SU-DHL-6 (cell line): ENCODE measurements around the gene CRY2.

Experiments used
- EZH2phosphoT487 ChIP-seq: fragments of 200-600 bp; sonication (generic), shearing (Covaris generic); conservative IDR thresholded peaks from 2 replicates; pipeline ENCODE4 v1.6.1; 2018; ENCODE audit warnings: mild to moderate bottlenecking, antibody characterized with exemption, low read length, moderate library complexity, mixed read lengths
- TF ChIP-seq, protein P1 (sequence below): fragments of 200-600 bp; sonication (generic); IDR thresholded peaks from one replicate; pipeline ENCODE4 v1.5.1; 2017; ENCODE audit warnings: antibody characterized with exemption, mild to moderate bottlenecking, low read length, moderate library complexity; ENCODE audit not compliant: insufficient read depth, poor library complexity, severe bottlenecking

DNA sequence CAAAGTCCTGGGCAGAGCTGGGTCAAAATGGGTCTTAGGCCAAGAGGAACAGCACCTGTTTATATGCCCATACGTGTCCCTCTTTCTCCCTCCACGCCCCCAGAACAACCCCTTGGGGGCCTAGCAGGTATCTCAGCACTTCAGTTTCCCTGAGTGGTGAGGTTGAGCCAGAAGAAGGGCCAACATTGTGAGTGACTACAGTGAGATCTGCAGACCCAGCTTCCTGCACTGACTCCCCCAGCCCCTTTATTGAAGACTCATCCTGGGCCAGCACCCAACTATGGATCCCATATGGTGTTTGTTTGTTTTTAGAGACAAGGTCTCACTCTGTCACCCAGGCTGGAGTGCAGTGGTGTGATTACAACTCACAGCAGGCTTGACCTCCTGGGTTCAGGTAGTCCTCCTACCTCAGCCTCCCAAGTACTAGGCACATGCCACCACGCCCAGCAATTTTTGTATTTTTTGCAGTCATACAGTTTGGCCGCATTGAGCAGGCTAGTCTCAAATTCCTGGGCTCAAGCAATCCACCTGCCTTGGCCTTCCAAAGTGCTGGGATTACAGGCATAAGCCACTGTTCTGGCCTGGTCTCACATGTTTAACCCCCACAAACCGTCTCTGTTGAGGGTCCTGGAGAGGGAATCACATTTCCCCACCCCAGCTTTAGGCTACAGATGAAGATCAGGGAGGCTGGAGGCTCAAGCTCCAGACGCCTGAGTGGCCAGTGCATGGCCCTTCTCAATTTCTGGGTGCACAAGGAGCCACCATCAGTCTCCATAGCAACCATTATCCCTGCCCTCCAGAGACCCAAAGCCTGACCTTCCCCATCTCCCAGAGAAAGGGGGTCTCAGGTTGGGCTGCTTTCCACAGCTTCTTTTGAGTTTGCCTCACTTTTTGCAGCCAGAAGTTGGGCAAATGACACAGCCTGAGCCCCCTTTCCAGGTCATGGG, 73.5 kb downstream of the CRY2 start:
- TF ChIP-seq, protein P1, sequence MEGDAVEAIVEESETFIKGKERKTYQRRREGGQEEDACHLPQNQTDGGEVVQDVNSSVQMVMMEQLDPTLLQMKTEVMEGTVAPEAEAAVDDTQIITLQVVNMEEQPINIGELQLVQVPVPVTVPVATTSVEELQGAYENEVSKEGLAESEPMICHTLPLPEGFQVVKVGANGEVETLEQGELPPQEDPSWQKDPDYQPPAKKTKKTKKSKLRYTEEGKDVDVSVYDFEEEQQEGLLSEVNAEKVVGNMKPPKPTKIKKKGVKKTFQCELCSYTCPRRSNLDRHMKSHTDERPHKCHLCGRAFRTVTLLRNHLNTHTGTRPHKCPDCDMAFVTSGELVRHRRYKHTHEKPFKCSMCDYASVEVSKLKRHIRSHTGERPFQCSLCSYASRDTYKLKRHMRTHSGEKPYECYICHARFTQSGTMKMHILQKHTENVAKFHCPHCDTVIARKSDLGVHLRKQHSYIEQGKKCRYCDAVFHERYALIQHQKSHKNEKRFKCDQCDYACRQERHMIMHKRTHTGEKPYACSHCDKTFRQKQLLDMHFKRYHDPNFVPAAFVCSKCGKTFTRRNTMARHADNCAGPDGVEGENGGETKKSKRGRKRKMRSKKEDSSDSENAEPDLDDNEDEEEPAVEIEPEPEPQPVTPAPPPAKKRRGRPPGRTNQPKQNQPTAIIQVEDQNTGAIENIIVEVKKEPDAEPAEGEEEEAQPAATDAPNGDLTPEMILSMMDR = no peak
- no peak for TF ChIP-seq EZH2phosphoT487
